NT2/D1 (cell line): Measurements from ENCODE around the gene CDC73.

Source experiments
- SUZ12 ChIP-seq: IDR thresholded peaks from 2 replicates; pipeline ENCODE4 v1.6.1; 2011; ENCODE audit not compliant: insufficient read length, insufficient read depth; ENCODE audit errors: extremely low read depth
- YY1 ChIP-seq: IDR thresholded peaks from 2 replicates; pipeline ENCODE4 v1.6.1; 2011; ENCODE audit not compliant: insufficient read length, insufficient read depth

- TF ChIP-seq YY1 = no peak
- TF ChIP-seq SUZ12 = no peak
Measured at GRCh38 chr1:193094112-193094511, 27.7 kb upstream of the CDC73 start.
